H1 (cell line): Measurements from ENCODE around the gene TJP2. TPM values are rescaled to one million over a fixed set of nuclear protein-coding genes. Genes with fewer than 3 reads are reported as not detected.

Experiments
- CTCF ChIA-PET: fragments of 300-600 bp; sonication (Branson Sonifier 250); formaldehyde crosslinking; loops from one replicate; lab custom pipeline; 2021; ENCODE audit not compliant: partially characterized antibody; lab: Charles Lee
- POLR2A ChIA-PET: fragments of 300-600 bp; sonication (Branson Sonifier 250); formaldehyde crosslinking; loops from one replicate; lab custom pipeline; 2021; ENCODE audit warnings: inconsistent platforms; ENCODE audit not compliant: partially characterized antibody; lab: Charles Lee
- DNase-seq, 2 experiments: peaks; one replicate each; pipeline versions ENCODE4 v3.0.0 to v3.0.0-alpha.2; 2010 to 2022; ENCODE audit warnings: low spot score in 2 of 2, low read depth in 1 of 2, mixed read lengths in 1 of 2
- FAIRE-seq: peaks from 2 replicates; lab custom pipeline; 2011; peaks lifted over from hg19 to GRCh38; lab: Jason Lieb, UNC
- H2AFZ ChIP-seq: 2 replicates; pipeline ENCODE4 v1.8.1; 2012; ENCODE audit warnings: low read length, inconsistent platforms
- H2AK5ac ChIP-seq: 2 replicates; pipeline ENCODE4 v1.6.1; 2013; ENCODE audit warnings: low read depth, low read length
- H2BK120ac ChIP-seq: replicated peaks from 2 replicates; pipeline ENCODE3; 2013; ENCODE audit warnings: low read depth, low read length, inconsistent platforms
- H2BK12ac ChIP-seq: 2 replicates; pipeline ENCODE4 v1.6.1; 2013; ENCODE audit warnings: low read depth, low read length
- H2BK15ac ChIP-seq: 2 replicates; pipeline ENCODE4 v1.6.1; 2013; ENCODE audit warnings: low read length
- H2BK20ac ChIP-seq: 2 replicates; pipeline ENCODE4 v1.6.1; 2013; ENCODE audit warnings: low read length
- H2BK5ac ChIP-seq: 2 replicates; pipeline ENCODE4 v1.6.1; 2013; ENCODE audit warnings: low read depth, low read length
- H3K14ac ChIP-seq: 2 replicates; pipeline ENCODE4 v1.6.1; 2013; ENCODE audit warnings: inconsistent platforms; ENCODE audit not compliant: insufficient read length
- H3K18ac ChIP-seq: 2 replicates; pipeline ENCODE4 v1.6.1; 2013; ENCODE audit warnings: low read length; ENCODE audit errors: extremely low read depth
- H3K23ac ChIP-seq: 2 replicates; pipeline ENCODE4 v1.6.1; 2013; ENCODE audit warnings: inconsistent platforms; ENCODE audit not compliant: insufficient read length
- H3K23me2 ChIP-seq: 2 replicates; pipeline ENCODE4 v1.6.1; 2013; ENCODE audit warnings: low read depth, low read length
- H3K27ac ChIP-seq: 2 replicates; pipeline ENCODE4 v1.6.1; 2011; ENCODE audit warnings: low read depth, low read length, inconsistent platforms
- H3K27me3 ChIP-seq, 4 experiments: replicated peaks in 1 of 4; 1 replicate in 1 of 4; 2 replicates in 3 of 4; pipeline versions ENCODE4 v1.6.1 to v1.8.1; 2011 to 2013; ENCODE audit warnings: low read length in 3 of 4, mild to moderate bottlenecking in 3 of 4, inconsistent platforms in 2 of 4, mixed read lengths in 2 of 4, moderate library complexity in 1 of 4; ENCODE audit not compliant: control insufficient read depth in 3 of 4, insufficient read depth in 3 of 4; ENCODE audit errors: extremely low read depth in 1 of 4
- H3K36me3 ChIP-seq, 4 experiments: 2 replicates each; pipeline versions ENCODE4 v1.6.1 to v1.8.1; 2011 to 2013; ENCODE audit warnings: mild to moderate bottlenecking in 4 of 4, low read length in 3 of 4, moderate library complexity in 2 of 4, control low read depth in 1 of 4, inconsistent platforms in 1 of 4; ENCODE audit not compliant: insufficient read depth in 4 of 4, control insufficient read depth in 2 of 4
- H3K4ac ChIP-seq: replicated peaks from 2 replicates; pipeline ENCODE3; 2013; ENCODE audit warnings: low read length, low read depth, mixed read lengths, inconsistent platforms; ENCODE audit not compliant: insufficient read length
- H3K4me1 ChIP-seq, 4 experiments: replicated peaks in 1 of 4; 1 replicate in 1 of 4; 2 replicates in 3 of 4; pipeline versions ENCODE4 v1.6.1 to v1.8.1; 2011 to 2013; ENCODE audit warnings: low read length in 3 of 4, inconsistent platforms in 2 of 4, mixed read lengths in 1 of 4; ENCODE audit not compliant: insufficient read depth in 4 of 4, control insufficient read depth in 3 of 4
- H3K4me2 ChIP-seq, 2 experiments: 2 replicates each; pipeline versions ENCODE4 v1.6.1 to v1.8.1; 2011 to 2013; ENCODE audit warnings: low read depth in 2 of 2, low read length in 2 of 2, control low read depth in 1 of 2, inconsistent platforms in 1 of 2, mild to moderate bottlenecking in 1 of 2; ENCODE audit not compliant: insufficient read depth in 1 of 2
- H3K4me3 ChIP-seq, 4 experiments: fragments of 200-600, 300-600 bp in 1 of 4; sonication (generic), shearing (Covaris generic), sonication (Bioruptor Twin) in 1 of 4; 2 replicates each; pipeline versions ENCODE4 v1.5.1 to v1.8.1; 2011 to 2016; ENCODE audit warnings: low read length in 4 of 4, low read depth in 3 of 4, control low read depth in 2 of 4, inconsistent platforms in 2 of 4, mild to moderate bottlenecking in 2 of 4, mixed read lengths in 1 of 4, moderate library complexity in 1 of 4; ENCODE audit not compliant: insufficient read depth in 2 of 4; ENCODE audit errors: extremely low read depth in 1 of 4
- H3K56ac ChIP-seq: replicated peaks from 2 replicates; pipeline ENCODE3; 2013; ENCODE audit warnings: low read depth, mild to moderate bottlenecking, mixed read lengths, low read length, inconsistent platforms; ENCODE audit not compliant: insufficient read length
- H3K79me1 ChIP-seq: 2 replicates; pipeline ENCODE4 v1.6.1; 2013; ENCODE audit warnings: low read depth, low read length, control low read depth
- H3K79me2 ChIP-seq, 2 experiments: 2 replicates each; pipeline versions ENCODE4 v1.6.1 to v1.8.1; 2012 to 2013; ENCODE audit warnings: low read length in 2 of 2, mild to moderate bottlenecking in 2 of 2, inconsistent platforms in 1 of 2; ENCODE audit not compliant: insufficient read depth in 2 of 2, control insufficient read depth in 1 of 2
- H3K9ac ChIP-seq, 4 experiments: replicated peaks in 1 of 4; 1 replicate in 1 of 4; 2 replicates in 3 of 4; pipeline versions ENCODE4 v1.6.1 to v1.8.1; 2011 to 2013; ENCODE audit warnings: low read depth in 3 of 4, low read length in 3 of 4, control low read depth in 2 of 4, mild to moderate bottlenecking in 2 of 4, moderate library complexity in 2 of 4, inconsistent platforms in 1 of 4; ENCODE audit errors: extremely low read depth in 1 of 4
- H3K9me3 ChIP-seq, 2 experiments: 2 replicates each; pipeline versions ENCODE4 v1.6.1 to v1.8.1; 2012 to 2013; ENCODE audit warnings: mild to moderate bottlenecking in 2 of 2, moderate library complexity in 2 of 2, control low read depth in 1 of 2, inconsistent platforms in 1 of 2, low read depth in 1 of 2, low read length in 1 of 2, mixed read lengths in 1 of 2; ENCODE audit not compliant: insufficient read depth in 2 of 2
- H4K20me1 ChIP-seq, 2 experiments: replicated peaks in 1 of 2; 2 replicates each; pipeline versions ENCODE3 to v1.8.1; 2011 to 2013; ENCODE audit warnings: inconsistent platforms in 2 of 2, low read length in 2 of 2, mild to moderate bottlenecking in 1 of 2; ENCODE audit not compliant: insufficient read depth in 2 of 2, control insufficient read depth in 1 of 2
- H4K5ac ChIP-seq: 2 replicates; pipeline ENCODE4 v1.6.1; 2013; ENCODE audit warnings: low read length, low read depth, mixed read lengths, inconsistent platforms; ENCODE audit not compliant: insufficient read length
- H4K8ac ChIP-seq: 2 replicates; pipeline ENCODE4 v1.8.0; 2013; ENCODE audit warnings: mild to moderate bottlenecking, moderate library complexity, low read length, inconsistent platforms; ENCODE audit not compliant: insufficient read depth; ENCODE audit errors: extremely low read depth
- H4K91ac ChIP-seq: replicated peaks from 2 replicates; pipeline ENCODE3; 2013; ENCODE audit warnings: low read length, mixed read lengths, inconsistent platforms; ENCODE audit not compliant: insufficient read length
- ATF2 ChIP-seq: IDR thresholded peaks from 2 replicates; pipeline ENCODE4 v1.6.1; 2012; ENCODE audit warnings: low read length, inconsistent platforms
- BACH1 ChIP-seq: IDR thresholded peaks from 2 replicates; pipeline ENCODE4 v1.6.1; 2012; ENCODE audit warnings: low read length, improper control_type of control experiment
- CEBPB ChIP-seq: IDR thresholded peaks from 2 replicates; pipeline ENCODE4 v1.6.1; 2012; ENCODE audit warnings: low read depth, low read length
- CHD2 ChIP-seq: IDR thresholded peaks from 2 replicates; pipeline ENCODE4 v1.6.1; 2012; ENCODE audit warnings: low read length, improper control_type of control experiment
- CREB1 ChIP-seq: IDR thresholded peaks from 2 replicates; pipeline ENCODE4 v1.6.1; 2012; ENCODE audit warnings: inconsistent platforms
- EZH2 ChIP-seq: fragments of 200-600 bp; sonication (generic); IDR thresholded peaks from 2 replicates; pipeline ENCODE4 v1.7.1; 2012; ENCODE audit warnings: low read depth, mild to moderate bottlenecking, moderate library complexity, low read length, inconsistent platforms; ENCODE audit not compliant: severe bottlenecking
- NANOG ChIP-seq: IDR thresholded peaks from 2 replicates; pipeline ENCODE4 v1.6.1; 2011; ENCODE audit warnings: low read length, low read depth, mild to moderate bottlenecking, inconsistent platforms; ENCODE audit not compliant: insufficient read depth, poor library complexity, severe bottlenecking
- TAF7 ChIP-seq: optimal IDR thresholded peaks from 2 replicates; pipeline ENCODE3; 2011; ENCODE audit warnings: low read depth, mild to moderate bottlenecking, inconsistent platforms, low read length, moderate library complexity, borderline replicate concordance
- USF2 ChIP-seq: IDR thresholded peaks from 2 replicates; pipeline ENCODE4 v1.6.1; 2011; ENCODE audit warnings: low read length, improper control_type of control experiment
- ZNF274 ChIP-seq: IDR thresholded peaks from 2 replicates; pipeline ENCODE4 v1.7.0; 2012; ENCODE audit warnings: low read length, borderline replicate concordance; ENCODE audit errors: extremely low read depth
- WGBS, 2 experiments: shearing (Covaris generic) in 1 of 2; methylation state at CpG; one replicate each; pipeline versions ENCODE4 v1.1.6 to v1.1.7; 2013 to 2015; ENCODE audit warnings: low lambda C conversion rate in 2 of 2, mixed read lengths in 2 of 2, inconsistent platforms in 1 of 2, low coverage in 1 of 2, missing lambda C conversion rate in 1 of 2; ENCODE audit not compliant: insufficient replicate concordance in 2 of 2, insufficient coverage in 1 of 2, insufficient read length in 1 of 2; ENCODE audit errors: extremely low coverage in 1 of 2, missing lambda C conversion rate in 1 of 2; 5-methylcytosine and 5-hydroxymethylcytosine counted together
- polyA plus RNA-seq, 7 experiments: library from polyadenylated mRNA; depleted of rRNA in 3 of 7; stranded (reverse) in 5 of 7; unstranded in 2 of 7; fragments of >200 nt in 5 of 7; fragments of 200-250 nt in 2 of 7; gene quantifications; 1 replicate in 5 of 7; 2 replicates in 1 of 7; 4 replicates in 1 of 7; pipeline versions ENCODE4 v1.2.1 to v1.2.3, GENCODE V29; 2011 to 2013; ENCODE audit warnings: missing spikeins in 2 of 7, mixed read lengths in 2 of 7
- total RNA-seq: library from RNA; stranded (reverse); fragmentation: NEBNext Ultra II Directional; extraction: Animal tissue kit (Norgen Biotek cat#: 25700); gene quantifications from 2 replicates; pipeline ENCODE4 v1.2.1, GENCODE V29; 2021

TJP2 gene
- total and polyA plus RNA-seq, 2 of the 8 experiments (the other 6 are each of a cell fraction or from before 2014, with no cell fraction given) = 54.9 to 137 TPM

- H3K9me3 ChIP-seq = no peaks in the 10 kb centered on the region
- H2BK12ac ChIP-seq = no peak overlapping the region
- no peak for DNase-seq
- H3K9ac ChIP-seq = no peak overlapping the region
- 87% methylated on average over 4 of the region's 4 CpGs; no CpG with 5 or more reads in 1 of the 2 experiments for WGBS, 2 experiments
- ChIA-PET CTCF (interaction anchor here (1.0 to 1.7 kb wide), 6 partner anchors 9 to 140 kb away, joined by 3 to 13 read pairs (median 4); no protein-coding TSS in a partner anchor), POLR2A (no interaction called here)
- peaks cover 5 to 87% of the 10 kb centered on the region in 2 experiments for H3K79me2 ChIP-seq
- H4K91ac ChIP-seq = no peak overlapping the region
- no peak overlapping the region for H2AK5ac ChIP-seq
- no peak overlapping the region for H2AFZ ChIP-seq
- H4K5ac ChIP-seq = no peak overlapping the region
- H3K56ac ChIP-seq = no peak overlapping the region
- H2BK5ac ChIP-seq = no peak overlapping the region
- H2BK15ac ChIP-seq = no peak overlapping the region
- peaks cover 6 to 37% (median 27%) of the 10 kb centered on the region in 4 experiments; a peak in 6 of 7 replicates for H3K4me1 ChIP-seq
- no peak overlapping the region for H3K23ac ChIP-seq
- H3K4me3 ChIP-seq = no peak overlapping the region
- H4K8ac ChIP-seq = peak overlapping the region; percentile 37; the same call in 1 of the 2 replicates
- no peaks in the 10 kb centered on the region for H3K23me2 ChIP-seq
- TF ChIP-seq CREB1 (no peak), ZNF274 (no peak), EZH2 (no peak), TAF7 (no peak), ATF2 (no peak), CEBPB (no peak), NANOG (no peak), USF2 (no peak), CHD2 (no peak), BACH1 (no peak)
- H2BK20ac ChIP-seq = no peak overlapping the region
- H2BK120ac ChIP-seq = no peak overlapping the region
- H4K20me1 ChIP-seq = peaks cover 0 to 11% of the 10 kb centered on the region in 2 experiments
- no peak overlapping the region for H3K4ac ChIP-seq
- H3K18ac ChIP-seq = no peak overlapping the region
- H3K27ac ChIP-seq = no peak overlapping the region
- no peaks in the 10 kb centered on the region for H3K36me3 ChIP-seq
- H3K4me2 ChIP-seq = no peak overlapping the region
- H3K14ac ChIP-seq = no peak overlapping the region
- H3K27me3 ChIP-seq = no peaks in the 10 kb centered on the region
- peaks cover 4% of the 10 kb centered on the region for H3K79me1 ChIP-seq
- FAIRE-seq = no peak
Observed at GRCh38 chr9:69202556-69202955, 28.5 kb downstream of the TJP2 start.
